Measurements from ENCODE around the gene BAG1. TPM values are rescaled to one million over a fixed set of nuclear protein-coding genes. Genes with fewer than 3 reads are reported as not detected.

The BAG1 gene
- total RNA-seq, 1 donor from 2014 or later = 43.3 TPM

- Histone ChIP-seq H3K27ac (ENCODE audit: low read depth, low read length) (no peak overlapping the region), H3K9ac (ENCODE audit: low read length) (no peak overlapping the region), H4K20me1 (ENCODE audit: insufficient read depth, low read length) (peaks cover 36% of the 10 kb centered on the region), H3K4me2 (ENCODE audit: low read length) (no peak overlapping the region), H3K4me1 (ENCODE audit: insufficient read depth, low read length) (peaks cover 6% of the 10 kb centered on the region), H3K79me2 (ENCODE audit: insufficient read depth, low read length) (peaks cover 83% of the 10 kb centered on the region), H3K36me3 (ENCODE audit: insufficient read depth, low read length) (peaks cover 47% of the 10 kb centered on the region), H3K9me3 (ENCODE audit: insufficient read depth, low read depth, low read length) (no peaks in the 10 kb centered on the region), H3K27me3 (ENCODE audit: insufficient read depth, low read length) (no peaks in the 10 kb centered on the region), H2AFZ (ENCODE audit: low read depth, low read length) (no peak overlapping the region), H3K4me3 (ENCODE audit: insufficient read depth, low read depth, low read length) (no peak overlapping the region)
- Mint-ChIP-seq H3K4me3 (ENCODE audit: unreplicated experiment) (no peak overlapping the region), H3K27me3 (ENCODE audit: low read depth, unreplicated experiment) (no peaks in the 10 kb centered on the region), H3K27ac (ENCODE audit: unreplicated experiment) (no peak overlapping the region), H3K36me3 (ENCODE audit: low read depth, unreplicated experiment) (peaks cover 21% of the 10 kb centered on the region), H3K4me1 (ENCODE audit: low read depth, unreplicated experiment) (peaks cover 36% of the 10 kb centered on the region), H3K9me3 (ENCODE audit: unreplicated experiment) (no peaks in the 10 kb centered on the region)
- no peak for TF ChIP-seq EZH2 (IDR thresholded peaks at IDR 0.05; ENCODE audit: insufficient read depth, low read length)
- TF ChIP-seq CTCF (IDR thresholded peaks at IDR 0.05; ENCODE audit: insufficient read depth, low read depth, low read length) = no peak
- FAIRE-seq = no peak
- DNase-seq (ENCODE audit: low read depth) = no peak
These were observed 29.3 kb upstream of the BAG1 start for GRCh38 chr9:33293782-33294181.

GRCh38 chr9:33291901-33292300 is 27.4 kb upstream of the BAG1 start:
- peaks cover 27% of the 10 kb centered on the region for H3K4me1 Mint-ChIP-seq (ENCODE audit: low read depth, unreplicated experiment)

More at GRCh38 chr9:33291901-33292300, 27.4 kb upstream of the BAG1 start:
- TF ChIP-seq EZH2 (IDR thresholded peaks at IDR 0.05; ENCODE audit: insufficient read depth, low read length) = no peak
- TF ChIP-seq CTCF (IDR thresholded peaks at IDR 0.05; ENCODE audit: insufficient read depth, low read depth, low read length) = no peak
- DNase-seq (ENCODE audit: low read depth) (no peak), FAIRE-seq (no peak)
- Histone ChIP-seq H3K36me3 (ENCODE audit: insufficient read depth, low read length) (peaks cover 31% of the 10 kb centered on the region), H3K27me3 (ENCODE audit: insufficient read depth, low read length) (no peaks in the 10 kb centered on the region), H3K9me3 (ENCODE audit: insufficient read depth, low read depth, low read length) (no peaks in the 10 kb centered on the region), H3K4me2 (ENCODE audit: low read length) (peak overlapping the region; percentile 5), H3K4me1 (ENCODE audit: insufficient read depth, low read length) (peaks cover 6% of the 10 kb centered on the region), H2AFZ (ENCODE audit: low read depth, low read length) (no peak overlapping the region), H3K9ac (ENCODE audit: low read length) (no peak overlapping the region), H3K27ac (ENCODE audit: low read depth, low read length) (no peak overlapping the region), H3K79me2 (ENCODE audit: insufficient read depth, low read length) (peaks cover 65% of the 10 kb centered on the region), H3K4me3 (ENCODE audit: insufficient read depth, low read depth, low read length) (no peak overlapping the region), H4K20me1 (ENCODE audit: insufficient read depth, low read length) (peaks cover 17% of the 10 kb centered on the region)
- peaks cover 21% of the 10 kb centered on the region for H3K36me3 Mint-ChIP-seq (ENCODE audit: low read depth, unreplicated experiment)
- peak overlapping the region; percentile 100 for H3K27ac Mint-ChIP-seq (ENCODE audit: unreplicated experiment)
- H3K27me3 Mint-ChIP-seq (ENCODE audit: low read depth, unreplicated experiment) = no peaks in the 10 kb centered on the region
- no peaks in the 10 kb centered on the region for H3K9me3 Mint-ChIP-seq (ENCODE audit: unreplicated experiment)
- H3K4me3 Mint-ChIP-seq (ENCODE audit: unreplicated experiment) = peak overlapping the region; percentile 99

Data from astrocyte (in vitro differentiated cells and primary cell).